K562 (cell line): ENCODE results near the gene CTSL. TPM values are rescaled to one million over a fixed set of nuclear protein-coding genes. Genes with fewer than 3 reads are reported as not detected.
A peak's percentile ranks its signal among the peaks of the same experiment; 100 is the strongest.

Experiments used
- BMI1 ChIP-seq: fragments of 150-350 bp; IDR thresholded peaks from 2 replicates; pipeline ENCODE4 v1.6.1; 2014; ENCODE audit warnings: low read length
- CCAR2 ChIP-seq: fragments of 200-400 bp; formaldehyde crosslinking; IDR thresholded peaks from 2 replicates; pipeline ENCODE4 v1.6.1; 2017; ENCODE audit warnings: mild to moderate bottlenecking, low read depth, low read length
- CXXC5 ChIP-seq: fragments of 250-450 bp; sonication (Bioruptor Pico); IDR thresholded peaks from 2 replicates; pipeline ENCODE4 v1.8.0; 2022; ENCODE audit warnings: inconsistent platforms, mild to moderate bottlenecking, moderate library complexity
- EP400 ChIP-seq: fragments of 450-650 bp; IDR thresholded peaks from 2 replicates; pipeline ENCODE4 v1.6.1; 2017; ENCODE audit warnings: antibody characterized with exemption, mild to moderate bottlenecking, moderate library complexity
- HDAC8 ChIP-seq: fragments of 450-650 bp; IDR thresholded peaks from 2 replicates; pipeline ENCODE4 v1.6.1; 2016; ENCODE audit warnings: mild to moderate bottlenecking, missing genetic modification characterization, moderate library complexity, missing compliant biosample characterization
- HNRNPK ChIP-seq: fragments of 200-400 bp; formaldehyde crosslinking; IDR thresholded peaks from one replicate; pipeline ENCODE4 v1.6.1; 2018; ENCODE audit warnings: mild to moderate bottlenecking, low read depth, low read length; ENCODE audit not compliant: poor library complexity, severe bottlenecking
- MAFK ChIP-seq: IDR thresholded peaks from 2 replicates; pipeline ENCODE4 v1.6.1; 2011; ENCODE audit warnings: low read length, improper control_type of control experiment
- MTA3 ChIP-seq: fragments of 450-650 bp; formaldehyde crosslinking; IDR thresholded peaks from 2 replicates; pipeline ENCODE4 v1.6.1; 2017; ENCODE audit warnings: mild to moderate bottlenecking, borderline replicate concordance
- POLR3A ChIP-seq: IDR thresholded peaks from 2 replicates; pipeline ENCODE4 v1.6.1; 2011; ENCODE audit warnings: borderline replicate concordance, mild to moderate bottlenecking, moderate library complexity; ENCODE audit not compliant: insufficient read length, insufficient read depth; ENCODE audit errors: extremely low read depth
- SP2 ChIP-seq: IDR thresholded peaks from 2 replicates; pipeline ENCODE4 v1.6.1; 2011; ENCODE audit warnings: mild to moderate bottlenecking, low read depth, low read length, moderate library complexity; ENCODE audit not compliant: poor library complexity, severe bottlenecking; ENCODE audit errors: extremely low read depth
- ZNF589 ChIP-seq: fragments of 200-800 bp; sonication (Bioruptor generic); IDR thresholded peaks from 2 replicates; pipeline ENCODE4 v1.6.1; 2016; ENCODE audit warnings: low read depth, missing genetic modification characterization, missing compliant biosample characterization
- polyA plus RNA-seq, 8 experiments: library from polyadenylated mRNA; depleted of rRNA in 4 of 8; stranded (reverse) in 5 of 8; unstranded in 3 of 8; fragments of >200 nt; fragmentation: Nextera tagmentation in 2 of 8; fragmentation: Illumina TruSeq in 1 of 8; extraction: Ambion mirVana in 2 of 8; extraction: Trizol in 1 of 8; gene quantifications; 2 replicates each; pipeline versions ENCODE4 v1.2.1 to v1.2.3, GENCODE V29; 2011 to 2014; ENCODE audit warnings: inconsistent platforms in 1 of 8, missing spikeins in 1 of 8
- total RNA-seq, 7 experiments: library from RNA; depleted of rRNA in 6 of 7; stranded (reverse); fragments of >200 nt in 6 of 7; fragmentation: Illumina TruSeq in 2 of 7; extraction: Trizol in 2 of 7; gene quantifications; 2 replicates each; pipeline versions ENCODE4 v1.2.1 to v1.2.3, GENCODE V29; 2011 to 2021; ENCODE audit warnings: low replicate concordance in 1 of 7
- TF ChIP-seq, protein P1 (sequence below), 2 experiments: fragments of 450-650 bp; formaldehyde crosslinking in 1 of 2; IDR thresholded peaks; 2 replicates each; pipeline versions ENCODE4 v1.4.0 to v1.6.1; 2014 to 2020; ENCODE audit warnings: mild to moderate bottlenecking in 2 of 2, borderline replicate concordance in 1 of 2, low read depth in 1 of 2
- TF ChIP-seq, protein P2 (sequence below): fragments of 250-450 bp; sonication (Bioruptor Pico); IDR thresholded peaks from 2 replicates; pipeline ENCODE4 v1.9.0; 2021; ENCODE audit warnings: mild to moderate bottlenecking
- TF ChIP-seq, protein P3 (sequence below): fragments of 250-450 bp; sonication (Bioruptor Pico); IDR thresholded peaks from 2 replicates; pipeline ENCODE4 v1.5.0; 2021
- TF ChIP-seq, protein P4 (sequence below): IDR thresholded peaks from 2 replicates; pipeline ENCODE4 v1.6.1; 2014; ENCODE audit warnings: antibody characterized with exemption

The CTSL gene
- total and polyA plus RNA-seq, 9 of the 15 experiments (the other 6 are each of a cell fraction or from before 2014, with no cell fraction given), result 55.9 to 165 (median 93.7) TPM

DNA sequence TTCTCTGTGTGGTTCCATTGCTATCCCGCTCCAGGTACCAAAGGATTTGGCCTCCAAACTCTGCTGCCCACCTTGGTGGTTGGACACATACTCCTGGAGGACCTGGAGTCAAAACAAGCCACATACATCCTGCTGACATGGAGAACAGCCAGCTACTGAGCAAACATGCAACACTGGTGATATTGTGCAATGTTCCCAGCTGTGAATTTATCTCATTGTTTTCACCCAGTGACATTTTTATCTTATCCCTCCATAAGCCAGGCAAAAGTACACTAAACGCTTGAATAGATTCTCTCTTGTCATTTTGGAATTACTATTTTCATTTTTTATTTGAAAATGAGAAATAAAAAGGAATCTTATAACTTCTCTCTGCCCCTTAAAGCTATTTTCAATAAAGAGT, 11.1 kb upstream of the CTSL start (continued):
- TF ChIP-seq, protein P1, sequence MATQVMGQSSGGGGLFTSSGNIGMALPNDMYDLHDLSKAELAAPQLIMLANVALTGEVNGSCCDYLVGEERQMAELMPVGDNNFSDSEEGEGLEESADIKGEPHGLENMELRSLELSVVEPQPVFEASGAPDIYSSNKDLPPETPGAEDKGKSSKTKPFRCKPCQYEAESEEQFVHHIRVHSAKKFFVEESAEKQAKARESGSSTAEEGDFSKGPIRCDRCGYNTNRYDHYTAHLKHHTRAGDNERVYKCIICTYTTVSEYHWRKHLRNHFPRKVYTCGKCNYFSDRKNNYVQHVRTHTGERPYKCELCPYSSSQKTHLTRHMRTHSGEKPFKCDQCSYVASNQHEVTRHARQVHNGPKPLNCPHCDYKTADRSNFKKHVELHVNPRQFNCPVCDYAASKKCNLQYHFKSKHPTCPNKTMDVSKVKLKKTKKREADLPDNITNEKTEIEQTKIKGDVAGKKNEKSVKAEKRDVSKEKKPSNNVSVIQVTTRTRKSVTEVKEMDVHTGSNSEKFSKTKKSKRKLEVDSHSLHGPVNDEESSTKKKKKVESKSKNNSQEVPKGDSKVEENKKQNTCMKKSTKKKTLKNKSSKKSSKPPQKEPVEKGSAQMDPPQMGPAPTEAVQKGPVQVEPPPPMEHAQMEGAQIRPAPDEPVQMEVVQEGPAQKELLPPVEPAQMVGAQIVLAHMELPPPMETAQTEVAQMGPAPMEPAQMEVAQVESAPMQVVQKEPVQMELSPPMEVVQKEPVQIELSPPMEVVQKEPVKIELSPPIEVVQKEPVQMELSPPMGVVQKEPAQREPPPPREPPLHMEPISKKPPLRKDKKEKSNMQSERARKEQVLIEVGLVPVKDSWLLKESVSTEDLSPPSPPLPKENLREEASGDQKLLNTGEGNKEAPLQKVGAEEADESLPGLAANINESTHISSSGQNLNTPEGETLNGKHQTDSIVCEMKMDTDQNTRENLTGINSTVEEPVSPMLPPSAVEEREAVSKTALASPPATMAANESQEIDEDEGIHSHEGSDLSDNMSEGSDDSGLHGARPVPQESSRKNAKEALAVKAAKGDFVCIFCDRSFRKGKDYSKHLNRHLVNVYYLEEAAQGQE (IDR thresholded peaks at IDR 0.05; ENCODE audit: borderline replicate concordance), result no peak
- TF ChIP-seq, protein P1 (CRISPR knock-in tag; IDR thresholded peaks at IDR 0.05; ENCODE audit: low read depth), result no peak
- TF ChIP-seq EP400 (peak; percentile 34; the same call in 1 of the 2 replicates), HDAC8 (no peak), POLR3A (no peak), ZNF589 (CRISPR knock-in tag) (peak; percentile 69; the same call in 1 of the 2 replicates), CXXC5 (CRISPR knock-in tag) (no peak; the same call in 1 of the 2 replicates), MTA3 (peak; percentile 65; the same call in 1 of the 2 replicates), SP2 (no peak), HNRNPK (no peak), MAFK (no peak), CCAR2 (no peak), BMI1 (no peak)
- TF ChIP-seq, protein P2, sequence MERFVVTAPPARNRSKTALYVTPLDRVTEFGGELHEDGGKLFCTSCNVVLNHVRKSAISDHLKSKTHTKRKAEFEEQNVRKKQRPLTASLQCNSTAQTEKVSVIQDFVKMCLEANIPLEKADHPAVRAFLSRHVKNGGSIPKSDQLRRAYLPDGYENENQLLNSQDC (CRISPR knock-in tag), result no peak
- TF ChIP-seq, protein P3, sequence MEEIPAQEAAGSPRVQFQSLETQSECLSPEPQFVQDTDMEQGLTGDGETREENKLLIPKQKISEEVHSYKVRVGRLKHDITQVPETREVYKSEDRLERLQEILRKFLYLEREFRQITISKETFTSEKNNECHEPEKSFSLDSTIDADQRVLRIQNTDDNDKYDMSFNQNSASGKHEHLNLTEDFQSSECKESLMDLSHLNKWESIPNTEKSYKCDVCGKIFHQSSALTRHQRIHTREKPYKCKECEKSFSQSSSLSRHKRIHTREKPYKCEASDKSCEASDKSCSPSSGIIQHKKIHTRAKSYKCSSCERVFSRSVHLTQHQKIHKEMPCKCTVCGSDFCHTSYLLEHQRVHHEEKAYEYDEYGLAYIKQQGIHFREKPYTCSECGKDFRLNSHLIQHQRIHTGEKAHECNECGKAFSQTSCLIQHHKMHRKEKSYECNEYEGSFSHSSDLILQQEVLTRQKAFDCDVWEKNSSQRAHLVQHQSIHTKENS (CRISPR knock-in tag), result no peak
- TF ChIP-seq, protein P4, sequence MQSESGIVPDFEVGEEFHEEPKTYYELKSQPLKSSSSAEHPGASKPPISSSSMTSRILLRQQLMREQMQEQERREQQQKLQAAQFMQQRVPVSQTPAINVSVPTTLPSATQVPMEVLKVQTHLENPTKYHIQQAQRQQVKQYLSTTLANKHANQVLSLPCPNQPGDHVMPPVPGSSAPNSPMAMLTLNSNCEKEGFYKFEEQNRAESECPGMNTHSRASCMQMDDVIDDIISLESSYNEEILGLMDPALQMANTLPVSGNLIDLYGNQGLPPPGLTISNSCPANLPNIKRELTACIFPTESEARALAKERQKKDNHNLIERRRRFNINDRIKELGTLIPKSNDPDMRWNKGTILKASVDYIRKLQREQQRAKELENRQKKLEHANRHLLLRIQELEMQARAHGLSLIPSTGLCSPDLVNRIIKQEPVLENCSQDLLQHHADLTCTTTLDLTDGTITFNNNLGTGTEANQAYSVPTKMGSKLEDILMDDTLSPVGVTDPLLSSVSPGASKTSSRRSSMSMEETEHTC, result no peak
